Occipital lobe (tissue), 2 donors: ENCODE measurements around the gene GOLGB1. TPM values are rescaled to one million over a fixed set of nuclear protein-coding genes. Genes with fewer than 3 reads are reported as not detected.
"Not testable (repeated sequence)": the region's sequence is repeated elsewhere in the genome, so short reads cannot be mapped to it uniquely, and the experiment has no call there.

Experiments used
- DNase-seq: peaks from one replicate; lab custom pipeline; 2025; lab: John Stamatoyannopoulos, UW
- total RNA-seq: library from RNA; depleted of rRNA; stranded (reverse); fragments of >200 nt; gene quantifications from one replicate; pipeline ENCODE4 v1.2.3, GENCODE V29; 2014

Gene GOLGB1
- total RNA-seq, result 47.1 TPM

GRCh38 chr3:121749276-121750086, at the start of gene GOLGB1:
Gene GOLGB1 (minus strand): TSS chr3:121749741. CDS start chr3:121730971, 18,770 bp downstream.
- DNase-seq, result peak; percentile 96

GRCh38 chr3:121796970-121797369, 47.4 kb upstream of the GOLGB1 start:
- no peak for DNase-seq

- no peak for DNase-seq
Measured at GRCh38 chr3:121794264-121794983, 44.9 kb upstream of the GOLGB1 start.

- DNase-seq, result no peak
Measured at GRCh38 chr3:121793078-121793477, 43.5 kb upstream of the GOLGB1 start.

- no peak for DNase-seq
Measured at GRCh38 chr3:121786485-121786884, 36.9 kb upstream of the GOLGB1 start.

- not testable (repeated sequence) for DNase-seq
Measured at GRCh38 chr3:121782784-121783183, 33.2 kb upstream of the GOLGB1 start.

- no peak for DNase-seq
Measured at GRCh38 chr3:121781611-121782010, 32.1 kb upstream of the GOLGB1 start.

GRCh38 chr3:121775095-121775494, 25.6 kb upstream of the GOLGB1 start:
- not testable (repeated sequence) for DNase-seq

- no peak for DNase-seq
Measured at GRCh38 chr3:121769246-121769645, 19.7 kb upstream of the GOLGB1 start.

GRCh38 chr3:121768452-121768851, 18.9 kb upstream of the GOLGB1 start:
- no peak for DNase-seq

GRCh38 chr3:121759541-121760202, 10.1 kb upstream of the GOLGB1 start:
- no peak for DNase-seq

- no peak for DNase-seq
Measured at GRCh38 chr3:121758727-121759450, 9.3 kb upstream of the GOLGB1 start.

- no peak for DNase-seq
Measured at GRCh38 chr3:121757812-121758545, 8.4 kb upstream of the GOLGB1 start.

GRCh38 chr3:121757087-121757811, 7.7 kb upstream of the GOLGB1 start:
- no peak for DNase-seq

GRCh38 chr3:121752772-121753171, 3.2 kb upstream of the GOLGB1 start:
- DNase-seq, result no peak

GRCh38 chr3:121752261-121752660, 2.7 kb upstream of the GOLGB1 start:
- DNase-seq, result no peak

- no peak for DNase-seq
Measured at GRCh38 chr3:121750087-121750415, 510 bp upstream of the GOLGB1 start.

GRCh38 chr3:121748680-121749275, 763 bp downstream of the GOLGB1 start:
- DNase-seq, result no peak

- DNase-seq, result no peak
Measured at GRCh38 chr3:121747976-121748375, 1.6 kb downstream of the GOLGB1 start.

- DNase-seq, result not testable (repeated sequence)
Measured at GRCh38 chr3:121743106-121743505, 6.4 kb downstream of the GOLGB1 start.
